Effector memory CD8-positive, alpha-beta T cell (primary cell): ENCODE results near the gene TXNL4B.

ENCODE experiments used
- ATAC-seq: fragments of 150-1000 bp; cut with Tn5 transposase; replicated peaks from 2 replicates; pipeline ENCODE4 v1.10.0; 2021; ENCODE audit warnings: mild to moderate bottlenecking, moderate library complexity
- DNase-seq, 3 experiments: peaks; one replicate each; pipeline ENCODE4 v3.0.0; 2021
- H3K27ac Mint-ChIP-seq, 2 donors: one replicate each; pipeline ENCODE4 v1.8.0; 2022; ENCODE audit warnings: mild to moderate bottlenecking in 2 of 2, mixed read lengths in 2 of 2, moderate library complexity in 2 of 2
- H3K27me3 Mint-ChIP-seq, 2 donors: one replicate each; pipeline ENCODE4 v1.8.0; 2022; ENCODE audit warnings: mixed read lengths in 2 of 2
- H3K36me3 Mint-ChIP-seq: one replicate; pipeline ENCODE4 v1.8.0; 2022; ENCODE audit warnings: mild to moderate bottlenecking, moderate library complexity, mixed read lengths; ENCODE audit not compliant: insufficient read depth
- H3K4me1 Mint-ChIP-seq, 2 donors: one replicate each; pipeline ENCODE4 v1.8.0; 2022; ENCODE audit warnings: low read depth in 2 of 2, mixed read lengths in 2 of 2
- H3K4me3 Mint-ChIP-seq, 2 donors: one replicate each; pipeline ENCODE4 v1.8.0; 2022; ENCODE audit warnings: mild to moderate bottlenecking in 2 of 2, mixed read lengths in 2 of 2, moderate library complexity in 2 of 2
- H3K9me3 Mint-ChIP-seq, 2 donors: one replicate each; pipeline ENCODE4 v1.8.0; 2022; ENCODE audit warnings: mixed read lengths in 2 of 2

TXNL4B gene

DNA sequence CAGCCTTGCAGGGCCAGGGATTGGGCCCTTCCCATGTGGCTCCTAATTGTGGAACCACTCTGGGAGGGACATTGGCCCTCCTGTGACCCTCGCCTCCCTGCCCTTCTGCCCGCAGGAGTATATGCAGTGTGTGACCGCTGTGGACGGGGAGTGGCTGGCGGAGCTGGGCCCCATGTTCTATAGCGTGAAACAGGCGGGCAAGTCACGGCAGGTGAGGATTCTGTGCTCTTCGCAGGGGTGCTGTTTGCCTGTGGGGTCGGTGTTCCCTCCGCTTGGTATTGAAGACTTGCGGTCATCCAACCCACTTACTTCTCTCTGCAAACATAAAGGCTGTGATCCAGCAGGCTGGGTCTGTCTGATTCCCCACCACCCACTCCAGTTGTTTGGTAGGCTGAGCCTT lies 15.9 kb upstream of the TXNL4B start:
- H3K27me3 Mint-ChIP-seq: no peaks in the 10 kb centered on the region
- peaks cover 81% of the 10 kb centered on the region for H3K36me3 Mint-ChIP-seq
- H3K4me1 Mint-ChIP-seq: no peaks in the 10 kb centered on the region
- no peak overlapping the region for H3K4me3 Mint-ChIP-seq
- no peak for ATAC-seq
- no peak overlapping the region for H3K27ac Mint-ChIP-seq
- no peaks in the 10 kb centered on the region for H3K9me3 Mint-ChIP-seq
- DNase-seq: no peak

DNA sequence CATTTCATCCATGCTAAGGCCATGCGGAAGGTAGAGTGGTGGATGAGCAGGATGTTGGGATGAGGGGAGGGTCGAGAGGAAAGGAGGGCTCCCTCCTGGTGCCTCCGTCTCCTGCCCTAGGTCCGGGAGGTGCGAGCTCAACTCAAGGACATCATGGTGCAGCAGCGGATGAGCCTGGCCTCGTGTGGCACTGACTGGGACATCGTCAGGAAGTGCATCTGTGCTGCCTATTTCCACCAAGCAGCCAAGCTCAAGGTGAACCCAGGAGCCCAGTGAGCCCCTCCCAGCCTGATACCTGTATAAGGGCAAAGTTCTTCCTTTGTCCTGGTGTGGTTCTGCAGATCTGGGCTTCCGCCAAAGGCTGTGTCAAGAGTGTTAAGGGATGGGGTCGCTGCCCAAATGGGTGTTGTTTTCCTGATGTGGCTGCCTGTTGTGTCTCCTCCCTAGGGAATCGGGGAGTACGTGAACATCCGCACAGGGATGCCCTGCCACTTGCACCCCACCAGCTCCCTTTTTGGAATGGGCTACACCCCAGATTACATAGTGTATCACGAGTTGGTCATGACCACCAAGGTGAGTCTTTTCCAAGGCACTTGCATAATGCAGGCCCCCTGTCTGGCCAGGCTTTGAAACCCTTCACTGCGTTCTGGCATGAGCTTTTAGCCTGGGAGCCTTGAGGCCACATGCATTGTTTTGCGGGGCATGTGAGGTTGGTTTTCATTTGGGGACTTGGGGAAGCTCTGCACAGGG lies 15.1 kb upstream of the TXNL4B start:
- Mint-ChIP-seq H3K4me1 (no peaks in the 10 kb centered on the region), H3K36me3 (peaks cover 82% of the 10 kb centered on the region), H3K4me3 (no peak overlapping the region), H3K9me3 (no peaks in the 10 kb centered on the region), H3K27ac (no peak overlapping the region), H3K27me3 (no peaks in the 10 kb centered on the region)
- no peak for DNase-seq
- ATAC-seq: no peak

- Mint-ChIP-seq H3K4me3 (no peak overlapping the region), H3K9me3 (no peaks in the 10 kb centered on the region), H3K27me3 (no peaks in the 10 kb centered on the region), H3K36me3 (peaks cover 82% of the 10 kb centered on the region), H3K4me1 (no peaks in the 10 kb centered on the region), H3K27ac (no peak overlapping the region)
- DNase-seq (no peak), ATAC-seq (no peak)
Observed at GRCh38 chr16:72107371-72107770, 14.0 kb upstream of the TXNL4B start.

- Mint-ChIP-seq H3K4me3 (no peak overlapping the region), H3K27me3 (no peaks in the 10 kb centered on the region), H3K4me1 (no peaks in the 10 kb centered on the region), H3K27ac (no peak overlapping the region), H3K9me3 (no peaks in the 10 kb centered on the region), H3K36me3 (peaks cover 82% of the 10 kb centered on the region)
- DNase-seq (no peak), ATAC-seq (no peak)
Observed at GRCh38 chr16:72105978-72106377, 12.6 kb upstream of the TXNL4B start.

DNA sequence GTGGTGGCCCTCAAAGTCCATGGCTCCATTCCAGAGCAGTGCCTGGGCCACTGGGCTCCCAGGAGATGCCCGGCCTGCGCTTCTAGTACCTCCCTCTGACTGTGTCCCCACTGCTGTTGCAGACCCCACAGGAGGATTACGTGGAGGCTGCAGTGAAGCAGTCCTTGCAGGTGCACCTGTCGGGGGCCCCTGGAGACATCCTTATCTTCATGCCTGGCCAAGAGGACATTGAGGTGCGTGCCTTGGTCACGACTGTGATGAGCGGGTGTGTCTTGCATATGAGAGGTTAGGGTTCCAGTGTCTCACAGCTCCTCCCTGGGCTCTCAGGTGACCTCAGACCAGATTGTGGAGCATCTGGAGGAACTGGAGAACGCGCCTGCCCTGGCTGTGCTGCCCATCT lies 11.5 kb upstream of the TXNL4B start:
- H3K36me3 Mint-ChIP-seq: peaks cover 86% of the 10 kb centered on the region

DNA sequence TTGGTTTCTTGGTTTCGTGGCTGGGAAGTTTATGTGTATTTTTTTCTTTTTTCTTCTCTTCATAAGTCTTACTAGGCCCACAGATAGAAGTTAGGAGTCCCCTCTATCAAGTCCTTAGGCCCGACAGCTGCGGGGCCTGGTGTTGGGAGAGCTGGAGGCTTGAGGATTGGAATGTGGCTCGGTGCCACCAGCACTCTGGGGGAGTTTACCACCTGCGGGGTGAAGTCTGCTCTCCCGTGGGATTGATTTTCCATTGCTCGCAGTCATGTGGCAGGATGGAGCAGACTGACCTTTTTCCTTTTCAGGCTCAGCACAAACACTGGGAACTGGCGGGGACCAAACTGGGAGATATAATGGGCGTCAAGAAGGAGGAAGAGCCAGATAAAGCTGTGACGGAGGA lies 7.8 kb upstream of the TXNL4B start:
- peaks cover 86% of the 10 kb centered on the region for H3K36me3 Mint-ChIP-seq
- no peak overlapping the region for H3K4me3 Mint-ChIP-seq
- DNase-seq: no peak
- no peaks in the 10 kb centered on the region for H3K27me3 Mint-ChIP-seq
- H3K27ac Mint-ChIP-seq: peak overlapping the region in 1 of 2 donors; percentile 46
- ATAC-seq: no peak
- no peaks in the 10 kb centered on the region for H3K9me3 Mint-ChIP-seq
- peaks cover 10 to 12% of the 10 kb centered on the region in 2 donors for H3K4me1 Mint-ChIP-seq

More for the DNA sequence above, 11.5 kb upstream of the TXNL4B start:
- Mint-ChIP-seq H3K27ac (peak overlapping the region in 1 of 2 donors; percentile 54), H3K4me1 (no peaks in the 10 kb centered on the region), H3K9me3 (no peaks in the 10 kb centered on the region), H3K27me3 (no peaks in the 10 kb centered on the region), H3K4me3 (no peak overlapping the region)
- ATAC-seq (no peak), DNase-seq (no peak)

GRCh38 chr16:72099377-72099818 lies 6.0 kb upstream of the TXNL4B start:
- no peak overlapping the region for H3K4me3 Mint-ChIP-seq
- ATAC-seq (peak; percentile 90), DNase-seq (peak; percentile 26 to 45 (median 44))
- H3K27me3 Mint-ChIP-seq: no peaks in the 10 kb centered on the region
- H3K36me3 Mint-ChIP-seq: peaks cover 74% of the 10 kb centered on the region
- peaks cover 23 to 29% of the 10 kb centered on the region in 2 donors for H3K4me1 Mint-ChIP-seq
- no peak overlapping the region for H3K27ac Mint-ChIP-seq
- no peaks in the 10 kb centered on the region for H3K9me3 Mint-ChIP-seq

GRCh38 chr16:72098936-72099335 lies 5.5 kb upstream of the TXNL4B start:
- ATAC-seq (no peak), DNase-seq (no peak)
- Mint-ChIP-seq H3K4me1 (peaks cover 27 to 33% of the 10 kb centered on the region in 2 donors), H3K4me3 (no peak overlapping the region), H3K36me3 (peaks cover 77% of the 10 kb centered on the region), H3K9me3 (no peaks in the 10 kb centered on the region), H3K27me3 (no peaks in the 10 kb centered on the region), H3K27ac (no peak overlapping the region)

- Mint-ChIP-seq H3K36me3 (peaks cover 57% of the 10 kb centered on the region), H3K4me1 (peaks cover 42 to 61% of the 10 kb centered on the region in 2 donors), H3K9me3 (no peaks in the 10 kb centered on the region), H3K4me3 (peak overlapping the region; percentile 99), H3K27me3 (no peaks in the 10 kb centered on the region), H3K27ac (peak overlapping the region; percentile 97 to 98)
- DNase-seq (no peak), ATAC-seq (no peak)
Observed at GRCh38 chr16:72094266-72094610, 818 bp upstream of the TXNL4B start.

- Mint-ChIP-seq H3K36me3 (peaks cover 57% of the 10 kb centered on the region), H3K9me3 (no peaks in the 10 kb centered on the region), H3K4me1 (peaks cover 37 to 61% of the 10 kb centered on the region in 2 donors), H3K4me3 (peak overlapping the region; percentile 99), H3K27me3 (no peaks in the 10 kb centered on the region), H3K27ac (peak overlapping the region; percentile 97 to 98)
- DNase-seq (no peak), ATAC-seq (peak; percentile 32)
Observed at GRCh38 chr16:72092832-72093447, 480 bp downstream of the TXNL4B start.

- Mint-ChIP-seq H3K36me3 (peaks cover 56% of the 10 kb centered on the region), H3K4me3 (peak overlapping the region; percentile 99), H3K27ac (peak overlapping the region in 1 of 2 donors; percentile 98), H3K4me1 (peaks cover 33 to 49% of the 10 kb centered on the region in 2 donors), H3K9me3 (no peaks in the 10 kb centered on the region), H3K27me3 (no peaks in the 10 kb centered on the region)
- ATAC-seq: no peak
- DNase-seq: no peak
Observed at GRCh38 chr16:72091217-72091616, 2.2 kb downstream of the TXNL4B start.

DNA sequence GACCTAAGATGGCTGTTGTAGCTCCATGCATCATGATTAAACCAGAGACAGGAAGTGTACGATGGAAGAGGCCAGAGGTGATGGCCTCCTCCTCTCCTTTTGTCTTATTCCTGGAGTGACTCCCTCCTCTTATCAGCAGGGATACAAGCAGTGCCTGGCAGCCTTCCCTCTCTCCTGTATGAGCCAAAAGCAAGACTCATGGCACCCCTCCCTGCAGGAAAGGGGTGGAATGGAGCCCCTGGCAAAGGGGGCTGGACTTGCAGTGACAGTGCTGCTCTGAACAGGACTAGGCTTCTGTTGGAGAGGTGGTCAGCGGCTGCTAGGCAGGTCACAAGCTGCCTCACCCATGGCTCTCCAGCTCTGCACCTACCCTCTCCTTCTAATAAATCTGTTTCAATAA lies 8.4 kb downstream of the TXNL4B start:
- Mint-ChIP-seq H3K36me3 (peaks cover 37% of the 10 kb centered on the region), H3K9me3 (no peaks in the 10 kb centered on the region), H3K4me1 (peaks cover 0 to 5% of the 10 kb centered on the region in 2 donors), H3K27me3 (no peaks in the 10 kb centered on the region), H3K4me3 (no peak overlapping the region), H3K27ac (no peak overlapping the region)
- DNase-seq (no peak), ATAC-seq (no peak)

DNA sequence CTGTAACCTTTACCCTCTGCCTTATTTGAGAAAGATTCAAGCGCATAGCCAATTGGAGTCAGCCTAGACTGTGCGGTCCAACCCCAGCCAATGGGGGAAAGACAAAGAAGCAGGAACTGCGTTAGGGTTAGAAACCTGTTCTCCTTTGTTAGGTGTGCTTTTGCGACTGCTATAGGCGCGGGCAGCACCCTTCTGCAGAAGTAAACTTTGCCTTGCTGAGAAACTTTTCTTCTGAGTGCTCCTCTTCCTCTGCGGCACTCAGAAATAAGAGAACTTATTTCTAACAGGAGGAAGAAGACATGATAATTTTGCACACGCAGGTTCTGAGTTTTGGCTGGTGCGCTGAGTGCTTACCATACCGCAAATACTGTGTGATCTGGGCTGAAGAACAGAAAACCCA lies 9.0 kb downstream of the TXNL4B start:
- ATAC-seq (no peak), DNase-seq (no peak)
- Mint-ChIP-seq H3K27ac (no peak overlapping the region), H3K4me3 (no peak overlapping the region), H3K27me3 (no peaks in the 10 kb centered on the region), H3K4me1 (peaks cover 0 to 5% of the 10 kb centered on the region in 2 donors), H3K36me3 (peaks cover 34% of the 10 kb centered on the region), H3K9me3 (no peaks in the 10 kb centered on the region)

DNA sequence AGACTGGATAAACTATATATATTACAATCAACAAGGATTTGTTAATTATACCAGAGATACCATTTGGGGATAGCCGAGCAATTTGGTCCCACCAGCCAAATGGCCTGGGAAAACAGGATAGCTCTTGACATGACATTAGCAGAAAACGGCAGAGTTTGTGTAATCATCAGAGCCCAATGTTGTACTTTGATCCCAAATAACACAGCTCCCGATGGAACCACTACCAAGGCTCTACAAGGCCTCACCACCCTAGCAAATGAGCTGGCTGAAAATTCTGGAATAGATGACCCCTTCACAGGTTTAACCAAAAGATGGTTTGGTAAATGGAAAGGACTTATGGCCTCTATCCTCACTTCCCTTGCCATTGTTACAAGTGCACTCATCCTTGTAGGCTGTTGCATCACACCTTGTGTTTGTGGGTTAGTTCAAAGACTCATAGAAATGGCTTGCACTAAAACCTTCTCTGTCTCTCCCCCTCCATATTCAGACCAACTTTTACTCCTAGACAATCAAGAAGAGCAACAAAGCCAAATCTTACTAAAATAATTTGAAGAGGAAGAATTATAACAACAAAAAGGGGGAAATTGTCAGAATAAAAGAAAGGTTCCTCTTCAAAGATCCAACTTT lies 9.5 kb downstream of the TXNL4B start:
- Mint-ChIP-seq H3K27me3 (no peaks in the 10 kb centered on the region), H3K4me1 (peaks cover 0 to 5% of the 10 kb centered on the region in 2 donors), H3K36me3 (peaks cover 28% of the 10 kb centered on the region), H3K9me3 (no peaks in the 10 kb centered on the region), H3K27ac (no peak overlapping the region), H3K4me3 (no peak overlapping the region)
- DNase-seq (no peak), ATAC-seq (no peak)
